Hepatocyte (in vitro differentiated cells): ENCODE data around the gene CEACAM7.

Source experiments
- CTCF ChIP-seq: fragments of 200-600 bp; sonication (generic); IDR thresholded peaks from 2 replicates; pipeline ENCODE4 v1.5.1; 2016; ENCODE audit warnings: antibody characterized with exemption, mild to moderate bottlenecking; ENCODE audit not compliant: poor library complexity
- EZH2 ChIP-seq: fragments of 200-600 bp; sonication (generic); IDR thresholded peaks from 2 replicates; pipeline ENCODE4 v1.6.1; 2016; ENCODE audit warnings: antibody characterized with exemption, mild to moderate bottlenecking, borderline replicate concordance
- EZH2phosphoT487 ChIP-seq: fragments of 200-600 bp; sonication (generic); IDR thresholded peaks from one replicate; pipeline ENCODE4 v1.6.1; 2018; ENCODE audit warnings: antibody characterized with exemption, mild to moderate bottlenecking, low read depth, moderate library complexity; ENCODE audit not compliant: unreplicated experiment, severe bottlenecking

GRCh38 chr19:41688098-41688497 lies at the start of gene CEACAM7:
- TF ChIP-seq CTCF (no peak), EZH2phosphoT487 (no peak), EZH2 (no peak)
